MM.1S (cell line): ENCODE data around the gene LAPTM4A.

Source experiments
- DNase-seq: peaks from one replicate; pipeline ENCODE4 v3.0.0-alpha.2; 2015
- H2AFZ ChIP-seq: fragments of 300-600 bp; sonication (generic); 2 replicates; pipeline ENCODE4 v1.6.0; 2016; ENCODE audit warnings: antibody characterized with exemption, low read length
- H3F3A ChIP-seq: fragments of 300-600 bp; sonication (generic); 2 replicates; pipeline ENCODE4 v1.6.1; 2016; ENCODE audit warnings: mild to moderate bottlenecking, antibody characterized with exemption, low read length, moderate library complexity, mixed read lengths; ENCODE audit not compliant: insufficient read depth
- H3K27ac ChIP-seq: fragments of 300-600 bp; sonication (generic); 2 replicates; pipeline ENCODE4 v1.5.1; 2016; ENCODE audit warnings: mild to moderate bottlenecking, low read length
- H3K27me3 ChIP-seq: fragments of 300-600 bp; sonication (generic); replicated peaks from 2 replicates; pipeline ENCODE4 v1.6.0; 2016; ENCODE audit warnings: low read length; ENCODE audit not compliant: insufficient read depth
- H3K36me3 ChIP-seq: fragments of 300-600 bp; sonication (generic); replicated peaks from 2 replicates; pipeline ENCODE4 v1.6.1; 2016; ENCODE audit warnings: mild to moderate bottlenecking, low read length, mixed read lengths; ENCODE audit not compliant: insufficient read depth
- H3K4me1 ChIP-seq: fragments of 300-600 bp; sonication (generic); 2 replicates; pipeline ENCODE4 v1.6.1; 2016; ENCODE audit warnings: low read length, mixed read lengths
- H3K4me2 ChIP-seq: fragments of 300-600 bp; sonication (generic); 2 replicates; pipeline ENCODE4 v1.6.0; 2016; ENCODE audit warnings: low read depth, low read length
- H3K4me3 ChIP-seq: fragments of 300-600 bp; sonication (generic); 2 replicates; pipeline ENCODE4 v1.5.1; 2016; ENCODE audit warnings: low read length, mixed read lengths
- H3K79me2 ChIP-seq: fragments of 300-600 bp; sonication (generic); 2 replicates; pipeline ENCODE4 v1.6.1; 2016; ENCODE audit warnings: mixed run types, low read length, mixed read lengths
- H3K9ac ChIP-seq: fragments of 300-600 bp; sonication (generic); 2 replicates; pipeline ENCODE4 v1.6.1; 2016; ENCODE audit warnings: low read length, mixed read lengths
- H3K9me2 ChIP-seq: fragments of 300-600 bp; sonication (generic); replicated peaks from 2 replicates; pipeline ENCODE4 v1.6.1; 2016; ENCODE audit warnings: mild to moderate bottlenecking, low read length, mixed read lengths; ENCODE audit not compliant: insufficient read depth
- H3K9me3 ChIP-seq: fragments of 300-600 bp; sonication (generic); replicated peaks from 2 replicates; pipeline ENCODE4 v1.6.1; 2016; ENCODE audit warnings: mild to moderate bottlenecking, low read length, mixed read lengths; ENCODE audit not compliant: insufficient read depth
- H4K20me1 ChIP-seq: fragments of 300-600 bp; sonication (generic); 2 replicates; pipeline ENCODE4 v1.6.1; 2016; ENCODE audit warnings: mild to moderate bottlenecking, low read length, moderate library complexity, mixed read lengths; ENCODE audit not compliant: insufficient read depth
- EZH2 ChIP-seq: fragments of 300-600 bp; sonication (generic); optimal IDR thresholded peaks from 2 replicates; pipeline ENCODE3; 2017; ENCODE audit warnings: low read depth, mild to moderate bottlenecking, antibody characterized with exemption, low read length, mixed read lengths
- EZH2phosphoT487 ChIP-seq: fragments of 300-600 bp; sonication (generic); IDR thresholded peaks from 2 replicates; pipeline ENCODE4 v1.6.1; 2018; ENCODE audit warnings: antibody characterized with exemption, low read length
- TF ChIP-seq, protein P1 (sequence below): fragments of 300-600 bp; sonication (generic); IDR thresholded peaks from 2 replicates; pipeline ENCODE4 v1.5.1; 2016; ENCODE audit warnings: antibody characterized with exemption, low read length, mixed read lengths

Gene LAPTM4A

DNA sequence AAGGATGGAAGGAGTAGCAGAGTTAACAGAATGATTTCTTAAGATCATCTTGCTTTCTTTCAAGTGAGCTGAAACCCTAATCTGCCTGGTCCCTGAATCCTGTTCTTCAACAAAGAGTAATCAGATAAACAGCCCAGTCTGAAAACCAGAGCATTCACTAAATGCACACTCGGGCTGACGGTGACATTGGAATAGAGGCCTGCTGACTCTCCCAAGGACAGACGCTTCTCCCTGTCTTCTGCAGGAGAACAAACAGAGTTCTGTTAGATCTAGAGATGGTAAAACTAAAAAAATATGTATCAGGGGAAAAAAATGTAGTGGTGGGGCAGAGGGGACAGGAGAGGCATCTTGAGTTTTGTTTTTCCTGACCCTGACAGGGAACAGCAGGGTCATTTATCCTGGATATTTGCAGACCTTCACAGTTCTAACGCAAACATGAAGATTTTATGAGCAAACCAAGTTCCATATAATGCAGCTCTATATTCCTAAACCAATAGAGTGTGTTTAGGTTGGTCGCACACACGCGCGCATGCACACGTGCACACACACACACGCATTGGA is 46.3 kb downstream of the LAPTM4A start:
- Histone ChIP-seq H2AFZ (no peak overlapping the region), H3K27ac (no peak overlapping the region), H3K4me1 (no peaks in the 10 kb centered on the region), H3K27me3 (no peaks in the 10 kb centered on the region), H3K9me3 (no peaks in the 10 kb centered on the region), H3F3A (no peaks in the 10 kb centered on the region), H3K9me2 (no peaks in the 10 kb centered on the region), H3K79me2 (no peaks in the 10 kb centered on the region), H3K4me2 (no peak overlapping the region), H3K36me3 (no peaks in the 10 kb centered on the region), H3K4me3 (no peak overlapping the region), H4K20me1 (no peaks in the 10 kb centered on the region), H3K9ac (no peak overlapping the region)
- TF ChIP-seq, protein P1, sequence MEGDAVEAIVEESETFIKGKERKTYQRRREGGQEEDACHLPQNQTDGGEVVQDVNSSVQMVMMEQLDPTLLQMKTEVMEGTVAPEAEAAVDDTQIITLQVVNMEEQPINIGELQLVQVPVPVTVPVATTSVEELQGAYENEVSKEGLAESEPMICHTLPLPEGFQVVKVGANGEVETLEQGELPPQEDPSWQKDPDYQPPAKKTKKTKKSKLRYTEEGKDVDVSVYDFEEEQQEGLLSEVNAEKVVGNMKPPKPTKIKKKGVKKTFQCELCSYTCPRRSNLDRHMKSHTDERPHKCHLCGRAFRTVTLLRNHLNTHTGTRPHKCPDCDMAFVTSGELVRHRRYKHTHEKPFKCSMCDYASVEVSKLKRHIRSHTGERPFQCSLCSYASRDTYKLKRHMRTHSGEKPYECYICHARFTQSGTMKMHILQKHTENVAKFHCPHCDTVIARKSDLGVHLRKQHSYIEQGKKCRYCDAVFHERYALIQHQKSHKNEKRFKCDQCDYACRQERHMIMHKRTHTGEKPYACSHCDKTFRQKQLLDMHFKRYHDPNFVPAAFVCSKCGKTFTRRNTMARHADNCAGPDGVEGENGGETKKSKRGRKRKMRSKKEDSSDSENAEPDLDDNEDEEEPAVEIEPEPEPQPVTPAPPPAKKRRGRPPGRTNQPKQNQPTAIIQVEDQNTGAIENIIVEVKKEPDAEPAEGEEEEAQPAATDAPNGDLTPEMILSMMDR = no peak
- TF ChIP-seq EZH2 (no peak), EZH2phosphoT487 (no peak)
- no peak for DNase-seq

DNA sequence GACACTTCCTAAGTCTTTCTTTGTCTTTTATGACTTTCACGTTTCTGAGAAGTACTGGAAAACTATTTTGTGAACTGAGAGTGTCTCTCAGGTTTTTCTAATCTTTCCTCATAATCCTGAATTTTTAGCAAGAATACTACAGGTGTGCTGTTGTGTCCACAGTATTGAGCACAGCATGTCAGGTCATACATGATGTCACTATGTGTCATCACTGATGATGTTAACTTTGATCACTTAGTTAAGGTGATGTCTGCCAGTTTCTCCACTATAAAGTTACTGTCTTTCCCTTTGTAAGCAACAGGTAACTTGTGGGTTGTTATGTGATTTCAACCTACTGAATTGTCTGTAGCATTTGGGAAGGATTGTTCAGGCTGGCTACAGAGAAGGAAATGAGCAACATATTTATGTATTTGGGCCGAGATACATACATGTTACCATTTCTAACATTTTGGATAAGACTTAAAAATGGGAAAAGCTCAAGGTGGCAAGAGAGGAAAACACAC is 50.0 kb downstream of the LAPTM4A start:
- no peak overlapping the region for H3K4me2 ChIP-seq
- no peak overlapping the region for H2AFZ ChIP-seq
- no peaks in the 10 kb centered on the region for H3K27me3 ChIP-seq
- H3K27ac ChIP-seq = no peak overlapping the region
- no peaks in the 10 kb centered on the region for H3K4me1 ChIP-seq
- no peaks in the 10 kb centered on the region for H3K79me2 ChIP-seq
- no peak overlapping the region for H3K9ac ChIP-seq
- no peaks in the 10 kb centered on the region for H3K9me2 ChIP-seq
- H3K4me3 ChIP-seq = no peak overlapping the region
- no peak for DNase-seq
- H4K20me1 ChIP-seq = no peaks in the 10 kb centered on the region
- TF ChIP-seq EZH2 = no peak
- TF ChIP-seq, protein P1 = no peak
- TF ChIP-seq EZH2phosphoT487 = no peak
- H3K36me3 ChIP-seq = no peaks in the 10 kb centered on the region
- no peaks in the 10 kb centered on the region for H3K9me3 ChIP-seq
- no peaks in the 10 kb centered on the region for H3F3A ChIP-seq

DNA sequence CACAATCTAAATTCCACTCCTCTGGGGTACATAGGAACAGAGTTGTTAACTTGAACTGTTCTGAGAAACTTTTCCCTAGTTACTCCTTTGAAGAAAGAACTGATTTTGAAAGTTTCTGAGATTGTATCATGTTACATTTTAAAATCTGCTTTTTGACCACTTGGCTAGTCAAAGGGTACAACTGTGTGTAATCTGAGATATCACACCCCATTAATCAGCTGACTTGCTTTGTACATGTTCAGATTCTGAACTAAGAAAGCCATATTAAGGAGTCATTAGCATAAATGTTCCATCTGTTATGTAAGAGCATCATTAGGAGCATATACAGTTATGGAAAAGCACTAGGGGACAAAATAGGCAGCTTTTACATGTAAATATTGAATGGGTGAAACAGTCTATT is 57.7 kb downstream of the LAPTM4A start:
- no peak overlapping the region for H3K27ac ChIP-seq
- no peaks in the 10 kb centered on the region for H3K9me2 ChIP-seq
- no peak overlapping the region for H2AFZ ChIP-seq
- no peaks in the 10 kb centered on the region for H4K20me1 ChIP-seq
- no peak overlapping the region for H3K4me2 ChIP-seq
- no peaks in the 10 kb centered on the region for H3K9me3 ChIP-seq
- DNase-seq = no peak
- H3K36me3 ChIP-seq = no peaks in the 10 kb centered on the region
- no peak overlapping the region for H3K9ac ChIP-seq
- no peaks in the 10 kb centered on the region for H3K4me1 ChIP-seq
- H3F3A ChIP-seq = no peaks in the 10 kb centered on the region
- H3K4me3 ChIP-seq = no peak overlapping the region
- no peaks in the 10 kb centered on the region for H3K79me2 ChIP-seq
- H3K27me3 ChIP-seq = no peaks in the 10 kb centered on the region
- TF ChIP-seq, protein P1 = no peak
- TF ChIP-seq EZH2phosphoT487 (no peak), EZH2 (no peak)
